ENCODE results near the gene DOP1B. TPM values are rescaled to one million over a fixed set of nuclear protein-coding genes. Genes with fewer than 3 reads are reported as not detected.

DOP1B gene
- total RNA-seq, 1 donor from 2014 or later: 23.1 TPM

DNA sequence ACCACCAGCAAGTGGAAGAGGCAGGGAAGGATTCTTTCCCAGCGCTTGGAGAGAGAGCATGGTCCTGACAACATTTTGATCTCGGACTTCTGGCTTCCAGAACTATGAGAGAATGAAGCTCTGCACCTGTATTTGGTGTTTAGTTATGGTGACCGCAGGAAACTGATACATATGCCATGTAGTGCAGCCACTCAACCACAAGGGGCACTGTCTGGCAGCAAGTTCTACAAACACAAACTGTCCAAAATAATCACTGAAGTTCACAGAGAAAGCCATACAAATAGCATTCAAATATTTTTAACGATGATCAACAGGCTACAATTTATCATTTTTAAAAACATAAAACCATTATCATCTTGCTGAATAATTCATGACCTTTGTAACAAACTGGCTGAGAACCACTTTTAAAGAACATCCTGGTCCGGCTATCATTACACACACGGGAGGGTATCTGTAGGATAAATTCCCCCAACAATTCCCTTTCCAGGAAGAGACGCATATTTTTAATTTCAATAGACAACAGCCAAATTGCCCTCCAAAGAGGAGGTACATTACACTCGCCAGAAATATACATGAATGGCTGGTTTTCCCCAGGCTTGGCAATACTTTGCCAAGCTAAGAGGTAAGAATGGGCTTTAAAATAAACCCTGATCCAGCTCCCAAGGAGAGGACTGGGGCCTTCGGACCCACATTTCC is 31.0 kb upstream of the DOP1B start:
- Mint-ChIP-seq H3K4me1 (ENCODE audit: low read depth) (peaks cover 12% of the 10 kb centered on the region), H3K4me3 (ENCODE audit: unreplicated experiment) (no peak overlapping the region), H3K36me3 (ENCODE audit: low read depth) (no peaks in the 10 kb centered on the region), H3K27me3 (ENCODE audit: low read depth) (no peaks in the 10 kb centered on the region), H3K27ac (ENCODE audit: unreplicated experiment) (no peak overlapping the region), H3K9me3 (ENCODE audit: low read depth) (no peaks in the 10 kb centered on the region)
- TF ChIP-seq, protein P1, sequence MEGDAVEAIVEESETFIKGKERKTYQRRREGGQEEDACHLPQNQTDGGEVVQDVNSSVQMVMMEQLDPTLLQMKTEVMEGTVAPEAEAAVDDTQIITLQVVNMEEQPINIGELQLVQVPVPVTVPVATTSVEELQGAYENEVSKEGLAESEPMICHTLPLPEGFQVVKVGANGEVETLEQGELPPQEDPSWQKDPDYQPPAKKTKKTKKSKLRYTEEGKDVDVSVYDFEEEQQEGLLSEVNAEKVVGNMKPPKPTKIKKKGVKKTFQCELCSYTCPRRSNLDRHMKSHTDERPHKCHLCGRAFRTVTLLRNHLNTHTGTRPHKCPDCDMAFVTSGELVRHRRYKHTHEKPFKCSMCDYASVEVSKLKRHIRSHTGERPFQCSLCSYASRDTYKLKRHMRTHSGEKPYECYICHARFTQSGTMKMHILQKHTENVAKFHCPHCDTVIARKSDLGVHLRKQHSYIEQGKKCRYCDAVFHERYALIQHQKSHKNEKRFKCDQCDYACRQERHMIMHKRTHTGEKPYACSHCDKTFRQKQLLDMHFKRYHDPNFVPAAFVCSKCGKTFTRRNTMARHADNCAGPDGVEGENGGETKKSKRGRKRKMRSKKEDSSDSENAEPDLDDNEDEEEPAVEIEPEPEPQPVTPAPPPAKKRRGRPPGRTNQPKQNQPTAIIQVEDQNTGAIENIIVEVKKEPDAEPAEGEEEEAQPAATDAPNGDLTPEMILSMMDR (IDR thresholded peaks at IDR 0.05): peak; percentile 89
- DNase-seq (ENCODE audit: low spot score): no peak

DNA sequence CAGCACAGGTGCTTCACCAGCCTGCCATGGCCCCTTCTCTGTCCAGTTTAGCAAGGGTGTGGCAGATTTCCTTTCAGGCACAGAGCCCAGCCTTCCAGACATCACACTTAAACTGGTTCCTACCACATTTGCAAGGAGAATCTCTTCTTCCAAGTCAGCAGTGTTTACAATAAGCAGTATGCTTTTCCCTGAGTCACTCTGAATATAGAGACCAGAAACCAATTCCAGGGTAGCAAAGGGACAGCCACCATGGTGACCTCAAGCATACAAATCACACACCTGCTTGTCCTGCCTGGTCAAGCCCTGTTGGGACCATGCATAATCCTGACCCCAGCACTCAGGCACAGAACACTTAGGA is 30.4 kb upstream of the DOP1B start:
- no peaks in the 10 kb centered on the region for H3K9me3 Mint-ChIP-seq (ENCODE audit: low read depth)
- H3K36me3 Mint-ChIP-seq (ENCODE audit: low read depth): no peaks in the 10 kb centered on the region
- no peak overlapping the region for H3K27ac Mint-ChIP-seq (ENCODE audit: unreplicated experiment)
- H3K4me1 Mint-ChIP-seq (ENCODE audit: low read depth): peaks cover 13% of the 10 kb centered on the region
- DNase-seq (ENCODE audit: low spot score): no peak
- TF ChIP-seq, protein P1 (IDR thresholded peaks at IDR 0.05): no peak
- H3K27me3 Mint-ChIP-seq (ENCODE audit: low read depth): no peaks in the 10 kb centered on the region
- no peak overlapping the region for H3K4me3 Mint-ChIP-seq (ENCODE audit: unreplicated experiment)

DNA sequence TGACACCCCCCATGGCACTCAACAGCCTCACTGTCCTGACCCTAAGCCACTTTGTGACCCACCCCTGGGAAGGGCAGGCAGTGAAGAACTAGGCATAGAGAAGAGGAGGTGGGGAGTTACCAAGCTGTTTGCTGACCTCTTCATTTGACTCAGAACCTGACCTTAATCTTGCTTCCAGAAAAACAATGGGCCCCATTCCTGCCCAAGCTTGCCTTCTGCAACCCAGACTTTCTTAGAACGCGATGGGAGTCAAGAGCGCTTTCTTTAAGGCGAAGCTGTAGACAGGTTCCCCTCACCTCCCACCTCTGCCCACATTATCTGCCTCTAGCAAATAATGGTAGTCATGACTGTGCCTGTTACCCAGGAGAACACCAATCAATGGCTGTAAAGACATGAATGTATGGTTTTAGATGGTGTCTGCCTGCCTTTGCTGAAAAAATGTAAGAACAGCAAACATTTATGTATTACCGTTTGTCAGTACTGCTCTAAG is 30.0 kb upstream of the DOP1B start:
- Mint-ChIP-seq H3K27me3 (ENCODE audit: low read depth) (no peaks in the 10 kb centered on the region), H3K4me1 (ENCODE audit: low read depth) (peaks cover 13% of the 10 kb centered on the region), H3K27ac (ENCODE audit: unreplicated experiment) (no peak overlapping the region), H3K36me3 (ENCODE audit: low read depth) (no peaks in the 10 kb centered on the region), H3K4me3 (ENCODE audit: unreplicated experiment) (no peak overlapping the region), H3K9me3 (ENCODE audit: low read depth) (no peaks in the 10 kb centered on the region)
- TF ChIP-seq, protein P1 (IDR thresholded peaks at IDR 0.05): no peak
- no peak for DNase-seq (ENCODE audit: low spot score)

DNA sequence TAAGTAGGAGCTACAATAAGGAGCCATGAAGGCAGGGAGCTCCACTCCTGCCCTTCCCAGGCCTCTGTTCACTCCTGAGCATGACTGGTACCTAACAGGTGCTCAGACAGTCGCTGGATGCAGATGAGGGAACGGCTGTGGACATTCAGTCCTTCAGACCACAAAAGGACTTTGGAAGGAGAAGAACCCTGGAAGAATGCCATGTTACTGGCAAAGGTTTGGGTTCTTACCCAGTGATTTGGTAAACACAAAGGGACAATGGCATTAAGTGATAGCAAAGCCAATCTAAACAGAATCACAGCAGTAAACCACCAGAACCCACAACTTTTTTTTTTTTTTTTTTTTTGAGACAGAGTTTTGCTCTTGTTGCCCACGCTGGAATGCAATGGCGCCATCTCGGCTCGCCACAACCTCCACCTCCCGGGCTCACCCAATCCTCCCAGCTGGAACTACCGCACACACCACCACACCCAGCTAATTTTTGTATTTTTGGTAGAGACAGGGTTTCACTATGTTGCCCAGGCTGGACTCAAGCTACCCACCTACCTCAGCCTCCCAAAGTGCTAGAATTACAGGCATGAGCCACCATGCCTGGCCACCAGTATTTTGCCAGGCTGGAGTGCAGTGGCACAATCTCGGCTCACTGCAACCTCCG is 29.2 kb upstream of the DOP1B start:
- no peak for DNase-seq (ENCODE audit: low spot score)
- Mint-ChIP-seq H3K36me3 (ENCODE audit: low read depth) (no peaks in the 10 kb centered on the region), H3K27ac (ENCODE audit: unreplicated experiment) (no peak overlapping the region), H3K4me1 (ENCODE audit: low read depth) (peaks cover 13% of the 10 kb centered on the region), H3K4me3 (ENCODE audit: unreplicated experiment) (no peak overlapping the region), H3K27me3 (ENCODE audit: low read depth) (no peaks in the 10 kb centered on the region), H3K9me3 (ENCODE audit: low read depth) (no peaks in the 10 kb centered on the region)
- TF ChIP-seq, protein P1 (IDR thresholded peaks at IDR 0.05): no peak

DNA sequence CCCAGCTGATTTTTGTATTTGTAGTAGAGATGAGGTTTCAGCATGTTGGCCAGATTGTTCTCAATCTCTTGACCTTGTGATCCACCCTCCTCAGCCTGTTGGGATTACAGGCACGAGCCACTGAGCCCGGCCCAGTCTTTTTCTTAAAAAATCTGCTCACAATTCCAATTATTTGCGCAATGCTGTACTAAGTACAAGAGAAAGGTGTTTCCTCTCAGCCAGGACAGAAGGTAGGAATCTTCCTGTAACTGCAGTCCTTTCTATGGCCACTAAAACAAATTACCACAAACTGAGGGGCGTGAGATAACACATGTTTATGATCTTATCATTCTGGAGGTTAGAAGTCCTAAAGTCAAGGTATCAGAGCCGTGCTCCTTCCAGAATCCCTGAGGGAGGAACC is 28.6 kb upstream of the DOP1B start:
- TF ChIP-seq, protein P1 (IDR thresholded peaks at IDR 0.05): no peak
- Mint-ChIP-seq H3K27me3 (ENCODE audit: low read depth) (no peaks in the 10 kb centered on the region), H3K4me3 (ENCODE audit: unreplicated experiment) (no peak overlapping the region), H3K9me3 (ENCODE audit: low read depth) (no peaks in the 10 kb centered on the region), H3K4me1 (ENCODE audit: low read depth) (peaks cover 13% of the 10 kb centered on the region), H3K36me3 (ENCODE audit: low read depth) (no peaks in the 10 kb centered on the region), H3K27ac (ENCODE audit: unreplicated experiment) (no peak overlapping the region)
- DNase-seq (ENCODE audit: low spot score): no peak

All from chondrocyte (in vitro differentiated cells).